Upper lobe of right lung (tissue), 1 donor: ENCODE results near the gene ENTPD1. TPM values are rescaled to one million over a fixed set of nuclear protein-coding genes. Genes with fewer than 3 reads are reported as not detected.
A peak's percentile ranks its signal among the peaks of the same experiment; 100 is the strongest.

Experiments used
- ATAC-seq: fragments of 200-7000 bp; cut with Tn5 transposase; one replicate; pipeline ENCODE4 v1.9.1; 2020; ENCODE audit warnings: mild to moderate bottlenecking, moderate library complexity
- DNase-seq: peaks from one replicate; pipeline ENCODE4 v3.0.0-alpha.2; 2020
- H3K27ac ChIP-seq: fragments of 200-600 bp; one replicate; pipeline ENCODE4 v1.8.0; 2022
- H3K27me3 ChIP-seq: fragments of 200-600 bp; one replicate; pipeline ENCODE4 v1.8.0; 2022; ENCODE audit warnings: mild to moderate bottlenecking
- H3K36me3 ChIP-seq: fragments of 200-600 bp; one replicate; pipeline ENCODE4 v1.8.0; 2022
- H3K4me1 ChIP-seq: fragments of 200-600 bp; one replicate; pipeline ENCODE4 v1.8.0; 2022
- H3K4me3 ChIP-seq: fragments of 200-600 bp; one replicate; pipeline ENCODE4 v1.8.0; 2022; ENCODE audit warnings: mild to moderate bottlenecking
- H3K9me3 ChIP-seq: fragments of 200-600 bp; one replicate; pipeline ENCODE4 v1.8.0; 2022
- intact Hi-C: fragments of 100-400 bp; cut with DNase I; formaldehyde crosslinking; loops from one replicate; pipeline ENCODE4 v1.11.0; 2022
- total RNA-seq: library from RNA; stranded (reverse); fragmentation: NEBNext Ultra II Directional; extraction: Animal tissue kit (Norgen Biotek cat#: 25700); gene quantifications from one replicate; pipeline ENCODE4 v1.2.1, GENCODE V29; 2021
- TF ChIP-seq, protein P1 (sequence below): fragments of 200-600 bp; IDR thresholded peaks from one replicate; pipeline ENCODE4 v1.8.0; 2022; ENCODE audit warnings: antibody characterized with exemption
- donor health status: DM: no; HTN: yes; CAD: no; lungs with severe emphysema.

The ENTPD1 gene
- total RNA-seq, 1 donor from 2014 or later: 64.6 TPM

DNA sequence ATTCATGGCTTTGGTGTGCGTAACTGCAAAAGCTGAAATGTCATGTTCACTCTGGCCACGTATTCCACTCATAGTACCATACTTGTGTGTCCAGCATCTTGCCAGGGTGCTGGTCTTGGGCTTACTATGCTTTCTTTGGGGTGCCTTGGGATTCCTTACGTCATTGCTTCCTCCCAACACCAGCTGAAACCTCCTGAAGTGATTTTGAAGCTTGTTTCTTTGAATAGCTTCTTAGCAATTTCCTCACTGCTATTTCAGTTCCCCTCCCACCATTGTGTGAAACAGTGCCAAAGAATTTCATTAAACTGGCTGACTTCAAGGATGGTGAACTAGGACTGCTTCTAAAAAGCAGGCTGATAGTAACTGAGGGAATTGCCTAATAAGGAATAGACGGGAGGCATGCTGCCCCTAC lies 36.9 kb downstream of the ENTPD1 start:
- DNase-seq: no peak
- ATAC-seq: peak; percentile 65
- Histone ChIP-seq H3K36me3 (no peaks in the 10 kb centered on the region), H3K27ac (peak overlapping the region; percentile 67), H3K9me3 (no peaks in the 10 kb centered on the region), H3K4me3 (no peak overlapping the region), H3K27me3 (no peaks in the 10 kb centered on the region), H3K4me1 (peaks cover 29% of the 10 kb centered on the region)
- intact Hi-C loops: no loop called here
- TF ChIP-seq, protein P1, sequence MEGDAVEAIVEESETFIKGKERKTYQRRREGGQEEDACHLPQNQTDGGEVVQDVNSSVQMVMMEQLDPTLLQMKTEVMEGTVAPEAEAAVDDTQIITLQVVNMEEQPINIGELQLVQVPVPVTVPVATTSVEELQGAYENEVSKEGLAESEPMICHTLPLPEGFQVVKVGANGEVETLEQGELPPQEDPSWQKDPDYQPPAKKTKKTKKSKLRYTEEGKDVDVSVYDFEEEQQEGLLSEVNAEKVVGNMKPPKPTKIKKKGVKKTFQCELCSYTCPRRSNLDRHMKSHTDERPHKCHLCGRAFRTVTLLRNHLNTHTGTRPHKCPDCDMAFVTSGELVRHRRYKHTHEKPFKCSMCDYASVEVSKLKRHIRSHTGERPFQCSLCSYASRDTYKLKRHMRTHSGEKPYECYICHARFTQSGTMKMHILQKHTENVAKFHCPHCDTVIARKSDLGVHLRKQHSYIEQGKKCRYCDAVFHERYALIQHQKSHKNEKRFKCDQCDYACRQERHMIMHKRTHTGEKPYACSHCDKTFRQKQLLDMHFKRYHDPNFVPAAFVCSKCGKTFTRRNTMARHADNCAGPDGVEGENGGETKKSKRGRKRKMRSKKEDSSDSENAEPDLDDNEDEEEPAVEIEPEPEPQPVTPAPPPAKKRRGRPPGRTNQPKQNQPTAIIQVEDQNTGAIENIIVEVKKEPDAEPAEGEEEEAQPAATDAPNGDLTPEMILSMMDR: no peak

DNA sequence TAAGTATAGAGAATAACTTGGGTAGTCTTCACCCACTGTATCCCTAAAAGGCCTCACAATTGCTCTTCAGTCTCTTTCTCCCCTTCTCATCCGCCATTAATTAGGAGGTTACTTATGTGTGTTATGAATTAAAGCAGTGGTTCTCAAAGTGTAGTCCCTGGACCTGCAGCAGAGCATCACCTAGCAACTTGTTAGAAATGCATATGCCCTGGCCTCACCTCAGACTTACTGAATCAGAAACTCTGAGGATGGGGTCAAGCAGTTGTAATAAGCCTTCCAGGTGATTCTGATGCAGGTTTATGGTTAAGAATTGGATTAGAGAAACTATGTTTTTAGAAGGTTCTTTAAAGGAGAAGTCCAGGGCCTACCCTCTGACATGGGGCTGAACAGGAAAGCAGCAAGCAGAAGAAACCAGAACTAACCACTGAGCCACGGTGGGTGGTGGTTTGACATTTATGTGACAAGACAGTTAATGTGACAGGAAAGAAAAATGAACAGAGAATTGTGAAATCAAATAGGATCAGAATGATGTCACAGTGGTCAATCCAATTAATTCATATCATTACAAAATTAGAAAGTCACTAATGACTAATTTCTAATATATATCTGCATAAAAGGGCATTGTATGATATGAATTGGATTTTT lies 37.6 kb downstream of the ENTPD1 start:
- ATAC-seq (peak; percentile 87), DNase-seq (no peak)
- intact Hi-C loops: no loop called here
- H3K4me1 ChIP-seq: peaks cover 29% of the 10 kb centered on the region
- H3K4me3 ChIP-seq: no peak overlapping the region
- H3K9me3 ChIP-seq: no peaks in the 10 kb centered on the region
- TF ChIP-seq, protein P1: no peak
- no peaks in the 10 kb centered on the region for H3K36me3 ChIP-seq
- H3K27me3 ChIP-seq: no peaks in the 10 kb centered on the region
- H3K27ac ChIP-seq: peak overlapping the region; percentile 67

DNA sequence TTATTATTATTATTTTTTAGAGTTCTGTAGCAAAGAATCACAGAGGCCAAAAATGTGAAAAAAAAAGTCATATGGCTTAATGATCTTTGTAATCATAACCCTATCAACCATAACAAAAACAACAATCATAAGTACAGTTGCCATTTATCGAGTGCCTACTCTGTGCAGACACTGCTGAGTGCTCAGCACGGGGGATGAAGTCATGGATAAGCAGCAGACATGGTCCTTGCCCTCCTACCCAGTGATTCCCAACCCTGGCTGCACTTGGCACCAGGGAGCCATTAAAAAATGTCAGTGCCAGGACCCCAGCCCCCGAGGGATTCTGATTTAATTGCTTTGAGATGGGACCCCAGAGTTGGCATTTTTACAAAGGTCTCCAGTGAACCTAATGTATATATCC lies 38.2 kb downstream of the ENTPD1 start:
- Histone ChIP-seq H3K27ac (peak overlapping the region; percentile 67), H3K27me3 (no peaks in the 10 kb centered on the region), H3K4me3 (no peak overlapping the region), H3K9me3 (no peaks in the 10 kb centered on the region), H3K4me1 (peaks cover 29% of the 10 kb centered on the region), H3K36me3 (no peaks in the 10 kb centered on the region)
- ATAC-seq (no peak), DNase-seq (no peak)
- TF ChIP-seq, protein P1: no peak
- intact Hi-C loops: no loop called here

DNA sequence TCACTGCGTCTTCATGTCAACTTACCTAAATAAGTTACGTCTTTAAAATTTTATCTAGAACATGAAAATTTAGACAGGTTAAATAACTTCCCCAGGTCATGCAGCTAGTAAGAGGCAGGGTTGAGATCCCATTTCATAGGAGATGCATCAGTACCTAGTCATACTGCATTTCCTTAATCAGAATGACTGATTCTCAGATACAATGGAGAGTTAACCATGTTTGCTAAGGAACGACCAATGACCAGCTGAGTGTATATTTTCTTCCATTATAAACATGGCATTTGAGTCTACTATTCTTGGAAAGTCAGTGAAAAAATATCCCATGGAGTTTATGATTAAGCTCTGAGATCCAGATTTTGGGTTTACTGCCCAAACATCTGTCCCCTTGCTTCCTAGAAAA lies 39.6 kb downstream of the ENTPD1 start:
- no peak overlapping the region for H3K4me3 ChIP-seq
- DNase-seq (no peak), ATAC-seq (no peak)
- no peaks in the 10 kb centered on the region for H3K9me3 ChIP-seq
- no peaks in the 10 kb centered on the region for H3K36me3 ChIP-seq
- H3K27ac ChIP-seq: no peak overlapping the region
- peaks cover 29% of the 10 kb centered on the region for H3K4me1 ChIP-seq
- TF ChIP-seq, protein P1: no peak
- no peaks in the 10 kb centered on the region for H3K27me3 ChIP-seq
- intact Hi-C loops: no loop called here

DNA sequence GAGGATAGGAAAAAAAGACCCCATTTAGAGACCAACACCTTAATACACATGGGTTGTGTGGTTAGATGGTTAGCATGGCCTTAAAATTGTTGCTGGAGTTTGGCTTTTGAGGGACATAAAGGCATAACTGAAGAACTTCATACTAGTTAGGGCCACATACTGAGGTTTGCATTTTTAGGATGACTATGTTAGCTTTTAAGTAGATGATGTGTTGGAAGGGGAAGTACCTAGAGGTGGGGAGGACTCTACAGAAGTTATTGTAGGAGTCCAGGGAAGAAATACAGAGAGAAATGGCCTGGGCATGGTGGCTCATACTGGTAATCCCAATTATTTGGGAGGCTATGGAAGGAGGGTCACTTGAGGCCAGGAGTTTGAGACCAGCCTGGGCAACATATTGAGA lies 40.5 kb downstream of the ENTPD1 start:
- H3K27ac ChIP-seq: no peak overlapping the region
- intact Hi-C loops: no loop called here
- H3K4me1 ChIP-seq: peaks cover 28% of the 10 kb centered on the region
- ATAC-seq (no peak), DNase-seq (no peak)
- H3K27me3 ChIP-seq: no peaks in the 10 kb centered on the region
- TF ChIP-seq, protein P1: no peak
- H3K9me3 ChIP-seq: no peaks in the 10 kb centered on the region
- no peak overlapping the region for H3K4me3 ChIP-seq
- no peaks in the 10 kb centered on the region for H3K36me3 ChIP-seq
